ENCODE measurements around the gene ZFP62.

ZFP62 gene

DNA sequence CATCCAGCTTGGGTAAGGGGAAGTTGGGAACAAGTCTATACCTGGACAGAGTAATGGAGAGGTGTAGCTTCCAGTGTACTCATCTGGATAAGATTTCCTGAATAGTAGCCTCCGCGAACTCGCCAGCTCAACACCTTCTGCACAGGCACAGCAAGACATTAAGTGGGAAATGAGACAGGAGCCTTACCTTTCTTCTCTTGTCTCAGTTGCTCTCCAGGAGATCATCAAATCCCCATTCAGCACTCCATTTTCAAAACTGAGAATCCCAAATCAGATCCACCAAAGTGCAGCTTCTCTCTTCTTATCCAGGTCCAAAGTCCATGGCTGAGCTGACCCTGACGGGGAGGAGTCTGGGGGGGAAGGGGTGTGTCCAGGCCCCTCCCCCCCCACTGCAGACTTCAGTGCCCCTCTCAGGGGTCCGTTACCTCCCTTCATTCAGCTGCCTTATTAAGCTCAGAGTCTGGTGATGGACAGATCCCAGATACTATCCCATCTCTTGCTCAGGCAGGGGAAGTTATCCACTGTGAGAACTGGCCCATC is 52.5 kb downstream of the ZFP62 start:
- Histone ChIP-seq H3K4me3 (ENCODE audit: low read depth in 1 of 2, low read length in 1 of 2) (peak overlapping the region in 1 of 2 experiments; percentile 11), H3K9me3 (no peaks in the 10 kb centered on the region), H3K27ac (peak overlapping the region; percentile 99), H3K36me3 (no peaks in the 10 kb centered on the region), H3K27me3 (no peaks in the 10 kb centered on the region), H3K4me1 (ENCODE audit: control insufficient read depth in 1 of 2, insufficient read depth in 1 of 2, low read depth in 1 of 2, low read length in 1 of 2) (peaks cover 73 to 82% of the 10 kb centered on the region in 2 experiments)
- no peak for TF ChIP-seq CTCF (IDR thresholded peaks at IDR 0.05)

- Histone ChIP-seq H3K9me3 (no peaks in the 10 kb centered on the region), H3K4me3 (ENCODE audit: low read depth in 1 of 2, low read length in 1 of 2) (peak overlapping the region in 1 of 2 experiments; percentile 11), H3K4me1 (ENCODE audit: control insufficient read depth in 1 of 2, insufficient read depth in 1 of 2, low read depth in 1 of 2, low read length in 1 of 2) (peaks cover 77 to 85% of the 10 kb centered on the region in 2 experiments), H3K27ac (peak overlapping the region; percentile 99), H3K36me3 (no peaks in the 10 kb centered on the region), H3K27me3 (no peaks in the 10 kb centered on the region)
- no peak for TF ChIP-seq CTCF (IDR thresholded peaks at IDR 0.05)
Observed at GRCh38 chr5:180807654-180808414, 53.2 kb downstream of the ZFP62 start.

GRCh38 chr5:180807046-180807445 is 54.0 kb downstream of the ZFP62 start:
- Histone ChIP-seq H3K27ac (peak overlapping the region; percentile 99), H3K4me3 (ENCODE audit: low read depth in 1 of 2, low read length in 1 of 2) (peak overlapping the region; percentile 2 to 99), H3K4me1 (ENCODE audit: control insufficient read depth in 1 of 2, insufficient read depth in 1 of 2, low read depth in 1 of 2, low read length in 1 of 2) (peaks cover 77 to 85% of the 10 kb centered on the region in 2 experiments)

GRCh38 chr5:180806351-180807011 is 54.6 kb downstream of the ZFP62 start:
- Histone ChIP-seq H3K36me3 (no peaks in the 10 kb centered on the region), H3K27me3 (no peaks in the 10 kb centered on the region), H3K27ac (peak overlapping the region; percentile 99), H3K4me3 (ENCODE audit: low read depth in 1 of 2, low read length in 1 of 2) (peak overlapping the region; percentile 2 to 99), H3K9me3 (no peaks in the 10 kb centered on the region), H3K4me1 (ENCODE audit: control insufficient read depth in 1 of 2, insufficient read depth in 1 of 2, low read depth in 1 of 2, low read length in 1 of 2) (peaks cover 79 to 85% of the 10 kb centered on the region in 2 experiments)
- TF ChIP-seq CTCF (IDR thresholded peaks at IDR 0.05), result no peak

More at GRCh38 chr5:180807046-180807445, 54.0 kb downstream of the ZFP62 start:
- TF ChIP-seq CTCF (IDR thresholded peaks at IDR 0.05), result no peak
- H3K27me3 ChIP-seq, result no peaks in the 10 kb centered on the region
- H3K9me3 ChIP-seq, result no peaks in the 10 kb centered on the region
- no peaks in the 10 kb centered on the region for H3K36me3 ChIP-seq

GRCh38 chr5:180804129-180804618 is 56.9 kb downstream of the ZFP62 start:
- Histone ChIP-seq H3K4me1 (ENCODE audit: control insufficient read depth in 1 of 2, insufficient read depth in 1 of 2, low read depth in 1 of 2, low read length in 1 of 2) (peaks cover 89 to 90% of the 10 kb centered on the region in 2 experiments), H3K27ac (peak overlapping the region; percentile 99), H3K9me3 (no peaks in the 10 kb centered on the region), H3K27me3 (no peaks in the 10 kb centered on the region), H3K36me3 (peaks cover 14% of the 10 kb centered on the region), H3K4me3 (ENCODE audit: low read depth in 1 of 2, low read length in 1 of 2) (peak overlapping the region; percentile 92 to 99)
- no peak for TF ChIP-seq CTCF (IDR thresholded peaks at IDR 0.05)
